A549 (cell line): Measurements from ENCODE around the gene ACAT2. TPM values are rescaled to one million over a fixed set of nuclear protein-coding genes. Genes with fewer than 3 reads are reported as not detected.

ENCODE experiments used
- ATAC-seq, 2 experiments: fragments of 200-7000 bp in 1 of 2; fragments of >200 bp in 1 of 2; cut with Nextera tagmentation in 1 of 2; cut with Tn5 transposase in 1 of 2; 3 replicates each; pipeline versions ENCODE4 v1.8.0 to v1.9.1; 2018 to 2020; ENCODE audit warnings: mild to moderate bottlenecking in 1 of 2, moderate library complexity in 1 of 2
- CTCF ChIA-PET: fragments of 300-600 bp; sonication (Branson Sonifier 250); formaldehyde crosslinking; extraction: SDS; loops from one replicate; lab custom pipeline; 2021; ENCODE audit warnings: antibody characterized with exemption, inconsistent platforms; lab: Yijun Ruan, JAX
- POLR2A ChIA-PET: fragments of 350-600 bp; formaldehyde crosslinking; extraction: SDS; loops from one replicate; lab custom pipeline; 2021; ENCODE audit warnings: antibody characterized with exemption, inconsistent platforms; lab: Yijun Ruan, JAX
- DNase-seq, 2 experiments: peaks; one replicate each; pipeline versions ENCODE4 v3.0.0 to v3.0.0-alpha.2; 2011 to 2016; ENCODE audit warnings: low read depth in 1 of 2, low spot score in 1 of 2
- FAIRE-seq: peaks from 2 replicates; lab custom pipeline; 2011; peaks lifted over from hg19 to GRCh38; lab: Jason Lieb, UNC
- H3K27ac ChIP-seq, 2 experiments: fragments of >200 bp; sonication (Bioruptor Twin); formaldehyde crosslinking; 3 replicates each; pipeline ENCODE4 v1.5.1; 2016 to 2017
- H3K4me1 ChIP-seq: fragments of >200 bp; sonication (Bioruptor Twin); formaldehyde crosslinking; 3 replicates; pipeline ENCODE4 v1.6.1; 2016
- H3K4me2 ChIP-seq: fragments of >200 bp; sonication (Bioruptor Twin); formaldehyde crosslinking; 3 replicates; pipeline ENCODE4 v1.6.1; 2016
- H3K4me3 ChIP-seq: fragments of >200 bp; sonication (Bioruptor Twin); formaldehyde crosslinking; 3 replicates; pipeline ENCODE4 v1.5.1; 2016
- H3K9me3 ChIP-seq: fragments of >200 bp; sonication (Bioruptor Twin); formaldehyde crosslinking; 3 replicates; pipeline ENCODE4 v1.6.1; 2016
- BHLHE40 ChIP-seq: IDR thresholded peaks from 2 replicates; pipeline ENCODE4 v1.6.1; 2012; ENCODE audit warnings: low read depth, low read length, inconsistent platforms
- CBX2 ChIP-seq: fragments of 200-600 bp; sonication (generic); IDR thresholded peaks from 2 replicates; pipeline ENCODE4 v1.6.1; 2016; ENCODE audit warnings: low read depth, mild to moderate bottlenecking, borderline replicate concordance
- CBX8 ChIP-seq: fragments of 200-600 bp; sonication (generic); IDR thresholded peaks from 2 replicates; pipeline ENCODE4 v1.6.1; 2016
- CEBPB ChIP-seq, 2 experiments: fragments of >200 bp in 1 of 2; sonication (Bioruptor Twin) in 1 of 2; formaldehyde crosslinking in 1 of 2; IDR thresholded peaks; 2 replicates each; pipeline ENCODE4 v1.6.1; 2012 to 2016
- CHD4 ChIP-seq: fragments of 200-600 bp; sonication (generic); IDR thresholded peaks from 2 replicates; pipeline ENCODE4 v1.6.1; 2016; ENCODE audit warnings: antibody characterized with exemption, mild to moderate bottlenecking, borderline replicate concordance
- EHF ChIP-seq: fragments of 250-450 bp; sonication (Bioruptor Pico); IDR thresholded peaks from 2 replicates; pipeline ENCODE4 v1.5.0; 2020; ENCODE audit warnings: mild to moderate bottlenecking
- ESRRA ChIP-seq: fragments of 150-350 bp; IDR thresholded peaks from 2 replicates; pipeline ENCODE4 v1.6.1; 2014; ENCODE audit warnings: mild to moderate bottlenecking, low read length, borderline replicate concordance
- FOSB ChIP-seq: fragments of 250-450 bp; sonication (Bioruptor Pico); IDR thresholded peaks from 2 replicates; pipeline ENCODE4 v1.5.0; 2020; ENCODE audit warnings: mild to moderate bottlenecking, moderate library complexity
- FOSL2 ChIP-seq, 2 experiments: fragments of 450-650 bp in 1 of 2; fragments of >200 bp in 1 of 2; sonication (Bioruptor Twin) in 1 of 2; formaldehyde crosslinking; IDR thresholded peaks; 2 replicates each; pipeline versions ENCODE4 v1.5.0 to v1.6.1; 2016 to 2020; ENCODE audit warnings: mild to moderate bottlenecking in 1 of 2, moderate library complexity in 1 of 2
- HES2 ChIP-seq: fragments of >200 bp; sonication (Bioruptor Twin); formaldehyde crosslinking; IDR thresholded peaks from 2 replicates; pipeline ENCODE4 v1.6.1; 2016
- HEYL ChIP-seq: fragments of 250-450 bp; sonication (Bioruptor Pico); IDR thresholded peaks from 2 replicates; pipeline ENCODE4 v1.8.0; 2021; ENCODE audit warnings: mild to moderate bottlenecking, moderate library complexity
- HMGXB4 ChIP-seq: fragments of 250-450 bp; sonication (Bioruptor Pico); IDR thresholded peaks from 2 replicates; pipeline ENCODE4 v1.5.0; 2021; ENCODE audit warnings: mild to moderate bottlenecking, moderate library complexity, borderline replicate concordance
- HOXA7 ChIP-seq: fragments of 250-450 bp; sonication (Bioruptor Pico); IDR thresholded peaks from 2 replicates; pipeline ENCODE4 v1.5.0; 2020; ENCODE audit warnings: mild to moderate bottlenecking, moderate library complexity
- MAFK ChIP-seq: fragments of 450-650 bp; IDR thresholded peaks from 2 replicates; pipeline ENCODE4 v1.6.1; 2014; ENCODE audit not compliant: partially characterized antibody
- PBX3 ChIP-seq: IDR thresholded peaks from 2 replicates; pipeline ENCODE4 v1.6.1; 2012
- RARB ChIP-seq: fragments of 250-450 bp; sonication (Bioruptor Pico); IDR thresholded peaks from 2 replicates; pipeline ENCODE4 v1.8.0; 2021; ENCODE audit warnings: mild to moderate bottlenecking, moderate library complexity
- RCOR1 ChIP-seq: fragments of 150-350 bp; IDR thresholded peaks from 2 replicates; pipeline ENCODE4 v1.6.1; 2014; ENCODE audit warnings: antibody characterized with exemption, low read length, low read depth
- SREBF2 ChIP-seq: fragments of 450-650 bp; IDR thresholded peaks from 2 replicates; pipeline ENCODE4 v1.6.1; 2014; ENCODE audit warnings: mild to moderate bottlenecking, moderate library complexity
- TP53 ChIP-seq: fragments of 250-450 bp; sonication (Bioruptor Pico); IDR thresholded peaks from 2 replicates; pipeline ENCODE4 v1.5.0; 2021; ENCODE audit warnings: mild to moderate bottlenecking, moderate library complexity
- ZSCAN20 ChIP-seq: fragments of 250-450 bp; sonication (Bioruptor Pico); IDR thresholded peaks from 2 replicates; pipeline ENCODE4 v1.8.0; 2022; ENCODE audit warnings: mild to moderate bottlenecking, moderate library complexity
- WGBS: methylation state at CpG from one replicate; pipeline ENCODE4 v1.1.6; 2017; ENCODE audit errors: missing lambda C conversion rate; 5-methylcytosine and 5-hydroxymethylcytosine counted together
- polyA plus RNA-seq, 4 experiments: library from polyadenylated mRNA; depleted of rRNA in 3 of 4; stranded (reverse); fragments of >200 nt; fragmentation: RNase III in 1 of 4; extraction: RNeasy Plus Mini Kit Qiagen cat#74134 plus additional on column Dnase treatment in 1 of 4; gene quantifications; 2 replicates in 3 of 4; 3 replicates in 1 of 4; pipeline ENCODE4 v1.2.3, GENCODE V29; 2011 to 2017
- TF ChIP-seq, protein P1 (sequence below): fragments of 200-600 bp; sonication (generic); IDR thresholded peaks from 2 replicates; pipeline ENCODE4 v1.6.1; 2016; ENCODE audit warnings: antibody characterized with exemption, mild to moderate bottlenecking, moderate library complexity

Gene ACAT2
- polyA plus RNA-seq, 2 of the 4 experiments (the other 2 are of a cell fraction), result 44.7 to 45.5 TPM

- POLR2A ChIA-PET, result no interaction called here
- FAIRE-seq, result no peak
- CTCF ChIA-PET, result no interaction called here
- no peak for ATAC-seq
- Histone ChIP-seq H3K4me1 (peaks cover 22% of the 10 kb centered on the region), H3K27ac (peak overlapping the region; percentile 57 to 85; a peak in 3 of 6 replicates), H3K4me2 (no peak overlapping the region)
- WGBS, result 85% methylated on average over 3 of the region's 3 CpGs
- no peak for DNase-seq
- TF ChIP-seq FOSL2 (IDR thresholded peaks at IDR 0.05), result no peak
- no peak for TF ChIP-seq FOSL2 (CRISPR knock-in tag; IDR thresholded peaks at IDR 0.05)
- TF ChIP-seq ESRRA, result no peak
- TF ChIP-seq MAFK, result no peak
- TF ChIP-seq HES2, result no peak
- TF ChIP-seq SREBF2, result no peak
- TF ChIP-seq ZSCAN20, result no peak
- TF ChIP-seq, all 56 proteins: peak for 0
- Histone ChIP-seq H3K9me3 (no peaks in the 10 kb centered on the region), H3K4me3 (no peak overlapping the region)
Measured at GRCh38 chr6:159715605-159716004, 46.2 kb upstream of the ACAT2 start.

- TF ChIP-seq, protein P1, sequence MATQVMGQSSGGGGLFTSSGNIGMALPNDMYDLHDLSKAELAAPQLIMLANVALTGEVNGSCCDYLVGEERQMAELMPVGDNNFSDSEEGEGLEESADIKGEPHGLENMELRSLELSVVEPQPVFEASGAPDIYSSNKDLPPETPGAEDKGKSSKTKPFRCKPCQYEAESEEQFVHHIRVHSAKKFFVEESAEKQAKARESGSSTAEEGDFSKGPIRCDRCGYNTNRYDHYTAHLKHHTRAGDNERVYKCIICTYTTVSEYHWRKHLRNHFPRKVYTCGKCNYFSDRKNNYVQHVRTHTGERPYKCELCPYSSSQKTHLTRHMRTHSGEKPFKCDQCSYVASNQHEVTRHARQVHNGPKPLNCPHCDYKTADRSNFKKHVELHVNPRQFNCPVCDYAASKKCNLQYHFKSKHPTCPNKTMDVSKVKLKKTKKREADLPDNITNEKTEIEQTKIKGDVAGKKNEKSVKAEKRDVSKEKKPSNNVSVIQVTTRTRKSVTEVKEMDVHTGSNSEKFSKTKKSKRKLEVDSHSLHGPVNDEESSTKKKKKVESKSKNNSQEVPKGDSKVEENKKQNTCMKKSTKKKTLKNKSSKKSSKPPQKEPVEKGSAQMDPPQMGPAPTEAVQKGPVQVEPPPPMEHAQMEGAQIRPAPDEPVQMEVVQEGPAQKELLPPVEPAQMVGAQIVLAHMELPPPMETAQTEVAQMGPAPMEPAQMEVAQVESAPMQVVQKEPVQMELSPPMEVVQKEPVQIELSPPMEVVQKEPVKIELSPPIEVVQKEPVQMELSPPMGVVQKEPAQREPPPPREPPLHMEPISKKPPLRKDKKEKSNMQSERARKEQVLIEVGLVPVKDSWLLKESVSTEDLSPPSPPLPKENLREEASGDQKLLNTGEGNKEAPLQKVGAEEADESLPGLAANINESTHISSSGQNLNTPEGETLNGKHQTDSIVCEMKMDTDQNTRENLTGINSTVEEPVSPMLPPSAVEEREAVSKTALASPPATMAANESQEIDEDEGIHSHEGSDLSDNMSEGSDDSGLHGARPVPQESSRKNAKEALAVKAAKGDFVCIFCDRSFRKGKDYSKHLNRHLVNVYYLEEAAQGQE, result no peak
- TF ChIP-seq FOSL2 (IDR thresholded peaks at IDR 0.05), result no peak
- TF ChIP-seq FOSL2 (CRISPR knock-in tag; IDR thresholded peaks at IDR 0.05), result peak; percentile 56
- TF ChIP-seq HES2, result 0 out of 2 replicates have a peak, but pooled peaks have one; percentile 27
- TF ChIP-seq CEBPB (IDR thresholded peaks at IDR 0.05), result peak; percentile 79 to 84
- ATAC-seq (peak; percentile 84), DNase-seq (peak in 1 of 2 experiments; percentile 42), FAIRE-seq (no peak)
- Histone ChIP-seq H3K27ac (peak overlapping the region; percentile 57 to 85), H3K4me2 (peak overlapping the region; percentile 57), H3K4me1 (peaks cover 22% of the 10 kb centered on the region), H3K4me3 (no peak overlapping the region), H3K9me3 (no peaks in the 10 kb centered on the region)
- WGBS, result 41% methylated on average over 4 of the region's 5 CpGs
- ChIA-PET CTCF (interaction anchor here (1.0 to 1.3 kb wide), 2 partner anchors 18 to 24 kb away, joined by 3 to 4 read pairs; no protein-coding TSS in a partner anchor), POLR2A (interaction anchor here (1.0 to 1.5 kb wide), 2 partner anchors 10 to 15 kb away, joined by 3 to 9 read pairs; partner anchors contain the start of gene WTAP)
Measured at GRCh38 chr6:159716247-159717096, 45.4 kb upstream of the ACAT2 start.

GRCh38 chr6:159718634-159719033 is 43.2 kb upstream of the ACAT2 start:
- ChIA-PET POLR2A (no interaction called here), CTCF (interaction anchor here (0.6 to 1.4 kb wide), 3 partner anchors 11 to 22 kb away, joined by 3 to 4 read pairs (median 3); no protein-coding TSS in a partner anchor)
- H3K27ac ChIP-seq, result no peak overlapping the region
- H3K4me1 ChIP-seq, result peaks cover 22% of the 10 kb centered on the region
- TF ChIP-seq FOSL2 (IDR thresholded peaks at IDR 0.05) (no peak), FOSL2 (CRISPR knock-in tag; IDR thresholded peaks at IDR 0.05) (no peak), HES2 (no peak), BHLHE40 (no peak), PBX3 (no peak), CBX8 (no peak), EHF (CRISPR knock-in tag) (no peak), HEYL (CRISPR knock-in tag) (no peak), CHD4 (no peak), CEBPB (IDR thresholded peaks at IDR 0.05) (no peak), CBX2 (no peak), RCOR1 (no peak), HMGXB4 (CRISPR knock-in tag) (no peak), FOSB (CRISPR knock-in tag) (no peak), RARB (CRISPR knock-in tag) (no peak), TP53 (no peak), HOXA7 (no peak)
- FAIRE-seq (no peak), DNase-seq (no peak), ATAC-seq (no peak)
- no peaks in the 10 kb centered on the region for H3K9me3 ChIP-seq
- 81% methylated on average over 3 of the region's 3 CpGs for WGBS
- no peak overlapping the region for H3K4me3 ChIP-seq
- H3K4me2 ChIP-seq, result no peak overlapping the region
